Upper lobe of left lung (tissue), 6 donors: ENCODE results near the gene TMEM95. TPM values are rescaled to one million over a fixed set of nuclear protein-coding genes. Genes with fewer than 3 reads are reported as not detected.

Source experiments
- ATAC-seq, 2 donors: fragments of 200-7000 bp; cut with Tn5 transposase; one replicate each; pipeline ENCODE4 v1.9.1; 2022; ENCODE audit warnings: mild to moderate bottlenecking in 2 of 2, moderate library complexity in 2 of 2; ENCODE audit not compliant: low FRiP score in 2 of 2
- DNase-seq, 2 donors: peaks; one replicate each; pipeline ENCODE4 v3.0.0-alpha.2; 2019 to 2020
- H3K27ac ChIP-seq, 4 donors: fragments of 200-600 bp; sonication (generic); one replicate each; pipeline ENCODE4 v1.5.1; 2016 to 2019
- H3K27me3 ChIP-seq, 4 donors: fragments of 200-600 bp; sonication (generic); one replicate each; pipeline ENCODE4 v1.5.1; 2017 to 2019
- H3K36me3 ChIP-seq, 4 donors: fragments of 200-600 bp; sonication (generic); one replicate each; pipeline ENCODE4 v1.5.1; 2016 to 2019
- H3K4me1 ChIP-seq, 4 donors: fragments of 200-600 bp; sonication (generic); one replicate each; pipeline ENCODE4 v1.5.1; 2018 to 2019
- H3K4me3 ChIP-seq, 4 donors: fragments of 200-600 bp; sonication (generic); one replicate each; pipeline ENCODE4 v1.5.1; 2017 to 2019; ENCODE audit warnings: mild to moderate bottlenecking in 2 of 4, moderate library complexity in 1 of 4
- H3K9me3 ChIP-seq, 4 donors: fragments of 200-600 bp; sonication (generic); one replicate each; pipeline ENCODE4 v1.5.1; 2018 to 2019
- CTCF ChIP-seq, 6 experiments: fragments of 450-650 bp in 4 of 6; fragments of 200-600 bp in 2 of 6; sonication (generic) in 2 of 6; IDR thresholded peaks; one replicate each; pipeline ENCODE4 v1.5.1; 2016 to 2019; ENCODE audit warnings: antibody characterized with exemption in 6 of 6
- EP300 ChIP-seq, 4 donors: sonication (generic); formaldehyde crosslinking; IDR thresholded peaks; one replicate each; pipeline ENCODE4 v1.5.1; 2017; ENCODE audit warnings: antibody characterized with exemption in 4 of 4, control low read depth in 2 of 4
- POLR2A ChIP-seq, 4 donors: fragments of 450-650 bp; IDR thresholded peaks; one replicate each; pipeline ENCODE4 v1.5.1; 2016 to 2017; ENCODE audit warnings: antibody characterized with exemption in 4 of 4, mild to moderate bottlenecking in 2 of 4
- POLR2AphosphoS5 ChIP-seq, 2 donors: sonication (generic); formaldehyde crosslinking; IDR thresholded peaks; one replicate each; pipeline ENCODE4 v1.5.1; 2017; ENCODE audit warnings: antibody characterized with exemption in 2 of 2
- WGBS, 2 donors: methylation state at CpG; one replicate each; pipeline ENCODE4 v1.1.5; 2017 to 2018; 5-methylcytosine and 5-hydroxymethylcytosine counted together
- total RNA-seq, 6 donors: library from RNA; depleted of rRNA in 4 of 6; stranded (reverse); fragments of >200 nt in 4 of 6; gene quantifications; one replicate each; pipeline versions ENCODE4 v1.1.0 to v1.2.1, GENCODE V29; 2016 to 2021
- donor health status: DM: no; HTN: no; CAD: no; lungs with moderate emphysema.
- donor health status: DM: no; HTN: yes; CAD: no; lungs with severe emphysema.

TMEM95 gene
- total RNA-seq, 6 donors from 2014 or later: 1.0 TPM; not detected in 5

GRCh38 chr17:7382901-7383300 is 27.9 kb downstream of the TMEM95 start:
- peak in 1 of 2 donors; percentile 52 for DNase-seq
- Histone ChIP-seq H3K36me3 (peaks cover 0 to 20% (median 5%) of the 10 kb centered on the region in 4 donors), H3K27me3 (peaks cover 0 to 2% (median 0%) of the 10 kb centered on the region in 4 donors), H3K27ac (no peak overlapping the region), H3K4me3 (no peak overlapping the region), H3K9me3 (no peaks in the 10 kb centered on the region), H3K4me1 (peaks cover 23 to 33% (median 28%) of the 10 kb centered on the region in 4 donors)
- ATAC-seq: no peak
- TF ChIP-seq POLR2AphosphoS5 (IDR thresholded peaks at IDR 0.05) (no peak), POLR2A (IDR thresholded peaks at IDR 0.05) (no peak), CTCF (IDR thresholded peaks at IDR 0.05) (no peak), EP300 (IDR thresholded peaks at IDR 0.05) (no peak)
- WGBS, 2 donors: 88 to 95% methylated on average over 10 of the region's 10 CpGs

GRCh38 chr17:7383371-7383741 is 28.4 kb downstream of the TMEM95 start:
- peak overlapping the region in 1 of 4 donors; percentile 25 for H3K27ac ChIP-seq
- H3K4me3 ChIP-seq: peak overlapping the region in 3 of 4 donors; percentile 35 to 50 (median 46)
- H3K27me3 ChIP-seq: peaks cover 0 to 2% (median 0%) of the 10 kb centered on the region in 4 donors
- H3K4me1 ChIP-seq: peaks cover 23 to 33% (median 28%) of the 10 kb centered on the region in 4 donors
- DNase-seq (peak in 1 of 2 donors; percentile 51), ATAC-seq (peak in 1 of 2 donors; percentile 2)
- 83 to 90% methylated on average over 8 to 10 of the region's 11 CpGs for WGBS, 2 donors
- TF ChIP-seq EP300 (IDR thresholded peaks at IDR 0.05): no peak
- no peak for TF ChIP-seq CTCF (IDR thresholded peaks at IDR 0.05)
- H3K9me3 ChIP-seq: no peaks in the 10 kb centered on the region
- H3K36me3 ChIP-seq: peaks cover 0 to 24% (median 8%) of the 10 kb centered on the region in 4 donors

- no peaks in the 10 kb centered on the region for H3K9me3 ChIP-seq
- no peak for TF ChIP-seq EP300 (IDR thresholded peaks at IDR 0.05)
- H3K27ac ChIP-seq: peak overlapping the region in 3 of 4 donors; percentile 25 to 63 (median 34)
- H3K27me3 ChIP-seq: peaks cover 0 to 2% (median 0%) of the 10 kb centered on the region in 4 donors
- H3K4me3 ChIP-seq: peak overlapping the region; percentile 25 to 50 (median 40)
- peaks cover 0 to 30% (median 12%) of the 10 kb centered on the region in 4 donors for H3K36me3 ChIP-seq
- 29 to 37% methylated on average over 37 of the region's 65 CpGs for WGBS, 2 donors
- peaks cover 23 to 33% (median 28%) of the 10 kb centered on the region in 4 donors for H3K4me1 ChIP-seq
- DNase-seq: peak in 1 of 2 donors; percentile 92
- peak in 1 of 2 donors; percentile 81 for ATAC-seq
These were observed 29.0 kb downstream of the TMEM95 start for GRCh38 chr17:7383742-7384488.

GRCh38 chr17:7384489-7385081 is 29.6 kb downstream of the TMEM95 start:
- 65 to 68% methylated on average over 20 to 23 of the region's 23 CpGs for WGBS, 2 donors
- H3K27me3 ChIP-seq: peaks cover 0 to 2% (median 0%) of the 10 kb centered on the region in 4 donors
- H3K9me3 ChIP-seq: no peaks in the 10 kb centered on the region
- TF ChIP-seq EP300 (IDR thresholded peaks at IDR 0.05) (no peak), POLR2A (IDR thresholded peaks at IDR 0.05) (no peak), POLR2AphosphoS5 (IDR thresholded peaks at IDR 0.05) (no peak), CTCF (IDR thresholded peaks at IDR 0.05) (no peak)
- peak in 1 of 2 donors; percentile 73 for DNase-seq
- H3K4me1 ChIP-seq: peaks cover 23 to 33% (median 28%) of the 10 kb centered on the region in 4 donors
- peaks cover 0 to 36% (median 18%) of the 10 kb centered on the region in 4 donors for H3K36me3 ChIP-seq
- no peak for ATAC-seq
- peak overlapping the region in 3 of 4 donors; percentile 25 to 63 (median 34) for H3K27ac ChIP-seq
- peak overlapping the region in 3 of 4 donors; percentile 35 to 50 (median 46) for H3K4me3 ChIP-seq

GRCh38 chr17:7388856-7389255 is 33.9 kb downstream of the TMEM95 start:
- peaks cover 0 to 50% (median 28%) of the 10 kb centered on the region in 4 donors for H3K36me3 ChIP-seq
- no peaks in the 10 kb centered on the region for H3K9me3 ChIP-seq
- no peaks in the 10 kb centered on the region for H3K27me3 ChIP-seq
- H3K4me1 ChIP-seq: peaks cover 11 to 30% (median 18%) of the 10 kb centered on the region in 4 donors
- peak in 1 of 2 donors; percentile 32 for DNase-seq
- no peak overlapping the region for H3K27ac ChIP-seq
- TF ChIP-seq POLR2AphosphoS5 (IDR thresholded peaks at IDR 0.05) (no peak), CTCF (IDR thresholded peaks at IDR 0.05) (no peak), EP300 (IDR thresholded peaks at IDR 0.05) (no peak), POLR2A (IDR thresholded peaks at IDR 0.05) (no peak)
- H3K4me3 ChIP-seq: no peak overlapping the region
- WGBS, 2 donors: 79 to 91% methylated on average over 2 to 9 of the region's 10 CpGs
- no peak for ATAC-seq
